Spleen (tissue), 11 donors: ENCODE results near the gene DDX51. TPM values are rescaled to one million over a fixed set of nuclear protein-coding genes. Genes with fewer than 3 reads are reported as not detected.
A peak's percentile ranks its signal among the peaks of the same experiment; 100 is the strongest.
"Not testable (repeated sequence)": the region's sequence is repeated elsewhere in the genome, so short reads cannot be mapped to it uniquely, and the experiment has no call there.

ENCODE experiments used
- DNase-seq: peaks from one replicate; pipeline ENCODE4 v3.0.0-alpha.2; 2020
- H3K27ac ChIP-seq, 8 donors: fragments of 200-600 bp; sonication (generic) in 7 of 8; 1 replicate in 4 of 8; 2 replicates in 4 of 8; pipeline versions ENCODE4 v1.5.0 to v1.8.0; 2016 to 2021; ENCODE audit warnings: inconsistent platforms in 4 of 8, mild to moderate bottlenecking in 4 of 8, moderate library complexity in 1 of 8
- H3K27me3 ChIP-seq, 7 donors: fragments of 200-600 bp; sonication (generic) in 6 of 7; replicated peaks in 1 of 7; 1 replicate in 4 of 7; 2 replicates in 3 of 7; pipeline versions ENCODE4 v1.5.0 to v1.8.0; 2016 to 2021; ENCODE audit warnings: inconsistent platforms in 3 of 7, mild to moderate bottlenecking in 1 of 7
- H3K36me3 ChIP-seq, 6 donors: fragments of 200-600 bp; sonication (generic) in 5 of 6; 1 replicate in 4 of 6; 2 replicates in 2 of 6; pipeline versions ENCODE4 v1.5.0 to v1.8.0; 2016 to 2021; ENCODE audit warnings: inconsistent platforms in 2 of 6
- H3K4me1 ChIP-seq, 6 donors: fragments of 200-600 bp; sonication (generic) in 5 of 6; 1 replicate in 3 of 6; 2 replicates in 3 of 6; pipeline versions ENCODE4 v1.5.0 to v1.8.0; 2016 to 2021; ENCODE audit warnings: inconsistent platforms in 3 of 6
- H3K4me3 ChIP-seq, 8 donors: fragments of 200-600 bp; sonication (generic) in 7 of 8; 1 replicate in 4 of 8; 2 replicates in 4 of 8; pipeline versions ENCODE4 v1.5.0 to v1.8.0; 2016 to 2021; ENCODE audit warnings: inconsistent platforms in 4 of 8, mild to moderate bottlenecking in 4 of 8, moderate library complexity in 2 of 8
- H3K9me3 ChIP-seq, 8 donors: fragments of 200-600 bp; sonication (generic) in 7 of 8; 1 replicate in 4 of 8; 2 replicates in 4 of 8; pipeline versions ENCODE4 v1.5.0 to v1.8.0; 2016 to 2021; ENCODE audit warnings: inconsistent platforms in 4 of 8
- CTCF ChIP-seq, 11 experiments: fragments of 200-600 bp in 7 of 11; fragments of 450-650 bp in 4 of 11; sonication (generic) in 4 of 11; IDR thresholded peaks in 8 of 11; conservative IDR thresholded peaks in 3 of 11; 1 replicate in 7 of 11; 2 replicates in 4 of 11; pipeline versions ENCODE4 v1.4.0 to v1.8.0; 2016 to 2021; ENCODE audit warnings: antibody characterized with exemption in 11 of 11, inconsistent platforms in 4 of 11, mild to moderate bottlenecking in 1 of 11
- POLR2A ChIP-seq, 3 donors: fragments of 450-650 bp; IDR thresholded peaks; one replicate each; pipeline ENCODE4 v1.5.1; 2017; ENCODE audit warnings: antibody characterized with exemption in 3 of 3, mild to moderate bottlenecking in 1 of 3
- POLR2AphosphoS5 ChIP-seq, 3 donors: sonication (generic); formaldehyde crosslinking; IDR thresholded peaks; one replicate each; pipeline ENCODE4 v1.5.1; 2017; ENCODE audit warnings: antibody characterized with exemption in 3 of 3
- WGBS, 5 donors: extraction: QIAGEN DNeasy Blood & Tissue Kit in 3 of 5; methylation state at CpG; one replicate each; pipeline versions ENCODE4 v1.1.5 to v1.1.7; 2013 to 2018; 5-methylcytosine and 5-hydroxymethylcytosine counted together
- intact Hi-C: fragments of 100-400 bp; cut with DNase I; formaldehyde crosslinking; loops from one replicate; pipeline ENCODE4 v1.15.0; 2023; ENCODE audit warnings: low total_unique reads
- polyA plus RNA-seq, 3 donors: library from polyadenylated mRNA; stranded (reverse); fragments of 200-250 nt; gene quantifications; one replicate each; pipeline ENCODE4 v1.2.1, GENCODE V29; 2013
- total RNA-seq, 7 donors: library from RNA; depleted of rRNA in 3 of 7; stranded (reverse); fragments of >200 nt in 3 of 7; fragmentation: NEBNext Ultra II Directional in 4 of 7; extraction: Animal tissue kit (Norgen Biotek cat#: 25700) in 4 of 7; gene quantifications; one replicate each; pipeline versions ENCODE4 v1.1.0 to v1.2.1, GENCODE V29; 2016 to 2021
- donor health status: healthy with polysubstance abuse.
- donor health status: DM: no; HTN: no; CAD: no; lungs with moderate emphysema.
- donor health status: DM: no; HTN: no; CAD: no.
- donor health status: Bipolar disorder and iron deficiency.
- donor health status: healthy.
- donor health status: DM: no; HTN: no; CAD: no.
- donor health status: DM: yes; HTN: yes; CAD: no.

Gene DDX51
- total and polyA plus RNA-seq, 10 donors, result 16.9 to 36.0 (median 19.5) TPM

GRCh38 chr12:132139912-132140311 lies 4.2 kb downstream of the DDX51 start:
- Histone ChIP-seq H3K4me3 (no peak overlapping the region), H3K4me1 (peaks cover 14 to 27% (median 23%) of the 10 kb centered on the region in 6 donors), H3K27ac (no peak overlapping the region), H3K36me3 (peaks cover 0 to 53% (median 43%) of the 10 kb centered on the region in 6 donors), H3K9me3 (no peaks in the 10 kb centered on the region), H3K27me3 (no peaks in the 10 kb centered on the region)
- intact Hi-C loops, result no loop called here
- WGBS, 5 donors, result 94 to 96% (median 95%) methylated on average over 19 to 27 of the region's 27 CpGs
- no peak for TF ChIP-seq POLR2AphosphoS5 (IDR thresholded peaks at IDR 0.05)
- no peak for TF ChIP-seq CTCF (IDR thresholded peaks at IDR 0.05 in 8 of 11, conservative IDR thresholded peaks at IDR 0.05 in 3 of 11)
- no peak for TF ChIP-seq POLR2A (IDR thresholded peaks at IDR 0.05)
- DNase-seq, result no peak

- no peaks in the 10 kb centered on the region for H3K9me3 ChIP-seq
- DNase-seq, result no peak
- H3K27me3 ChIP-seq, result no peaks in the 10 kb centered on the region
- intact Hi-C loops, result no loop called here
- H3K4me1 ChIP-seq, result peaks cover 13 to 22% (median 19%) of the 10 kb centered on the region in 6 donors
- WGBS, 5 donors, result 91 to 95% (median 93%) methylated on average over 30 to 34 of the region's 34 CpGs
- H3K36me3 ChIP-seq, result peaks cover 0 to 53% (median 43%) of the 10 kb centered on the region in 6 donors
- H3K27ac ChIP-seq, result no peak overlapping the region
- no peak overlapping the region for H3K4me3 ChIP-seq
- TF ChIP-seq POLR2AphosphoS5 (IDR thresholded peaks at IDR 0.05) (peak in 1 of 3 donors; percentile 38), POLR2A (IDR thresholded peaks at IDR 0.05) (no peak)
Observed at GRCh38 chr12:132138941-132139871, 4.9 kb downstream of the DDX51 start.

GRCh38 chr12:132137483-132138125 lies 6.5 kb downstream of the DDX51 start:
- intact Hi-C loops, result no loop called here
- no peak overlapping the region for H3K4me3 ChIP-seq
- H3K4me1 ChIP-seq, result peaks cover 2 to 11% (median 8%) of the 10 kb centered on the region in 6 donors
- peaks cover 0 to 52% (median 43%) of the 10 kb centered on the region in 6 donors for H3K36me3 ChIP-seq
- no peak for DNase-seq
- 85 to 93% (median 87%) methylated on average over 13 of the region's 13 CpGs for WGBS, 5 donors
- H3K27ac ChIP-seq, result no peak overlapping the region
- TF ChIP-seq POLR2AphosphoS5 (IDR thresholded peaks at IDR 0.05), result no peak
- no peak for TF ChIP-seq POLR2A (IDR thresholded peaks at IDR 0.05)
- no peak for TF ChIP-seq CTCF (IDR thresholded peaks at IDR 0.05 in 8 of 11, conservative IDR thresholded peaks at IDR 0.05 in 3 of 11)
- H3K9me3 ChIP-seq, result no peaks in the 10 kb centered on the region
- no peaks in the 10 kb centered on the region for H3K27me3 ChIP-seq

GRCh38 chr12:132136226-132136625 lies 7.9 kb downstream of the DDX51 start:
- peaks cover 0 to 38% (median 31%) of the 10 kb centered on the region in 6 donors for H3K36me3 ChIP-seq
- H3K9me3 ChIP-seq, H3K27ac ChIP-seq, DNase-seq, intact Hi-C loops, H3K4me3 ChIP-seq, H3K27me3 ChIP-seq, H3K4me1 ChIP-seq: not testable (repeated sequence)
- WGBS, 5 donors, result 83 to 90% (median 88%) methylated on average over 9 to 21 of the region's 21 CpGs

GRCh38 chr12:132134653-132135183 lies 9.4 kb downstream of the DDX51 start:
- DNase-seq, H3K4me3 ChIP-seq, H3K9me3 ChIP-seq, H3K4me1 ChIP-seq, H3K27me3 ChIP-seq, intact Hi-C loops, H3K27ac ChIP-seq: not testable (repeated sequence)
- WGBS, 5 donors, result 92 to 100% (median 94%) methylated on average over 4 to 39 of the region's 39 CpGs
- peaks cover 0 to 23% (median 15%) of the 10 kb centered on the region in 6 donors for H3K36me3 ChIP-seq
